ENCODE measurements around the gene RETREG1.

DNA sequence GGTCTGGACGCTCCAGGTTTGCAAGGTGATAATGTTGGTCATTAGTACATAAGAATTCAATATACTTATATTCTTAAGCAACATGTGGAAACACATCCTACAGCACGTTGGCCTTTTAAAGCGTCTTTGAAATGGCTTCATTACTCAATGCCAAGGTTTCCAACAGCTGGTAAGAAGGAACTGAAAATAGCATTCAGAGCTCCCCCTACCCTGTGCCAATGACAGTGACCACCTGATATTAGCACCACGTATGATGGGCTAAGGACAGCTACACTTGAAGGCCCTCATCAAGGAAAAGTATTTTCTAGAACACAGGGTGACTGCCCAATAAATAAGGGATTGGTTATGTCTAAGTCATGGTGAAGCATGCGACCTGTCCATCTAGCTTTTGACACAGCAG lies 161.1 kb downstream of the RETREG1 start:
- TF ChIP-seq, protein P1, sequence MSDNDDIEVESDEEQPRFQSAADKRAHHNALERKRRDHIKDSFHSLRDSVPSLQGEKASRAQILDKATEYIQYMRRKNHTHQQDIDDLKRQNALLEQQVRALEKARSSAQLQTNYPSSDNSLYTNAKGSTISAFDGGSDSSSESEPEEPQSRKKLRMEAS (IDR thresholded peaks at IDR 0.05; ENCODE audit: insufficient read depth, insufficient read length) = no peak
- no peak for TF ChIP-seq POLR2A (IDR thresholded peaks at IDR 0.05; ENCODE audit: low read depth, low read length)
- no peak for TF ChIP-seq GATA2 (IDR thresholded peaks at IDR 0.05; ENCODE audit: insufficient read depth, insufficient read length, low read depth, low read length)
- TF ChIP-seq, protein P2, sequence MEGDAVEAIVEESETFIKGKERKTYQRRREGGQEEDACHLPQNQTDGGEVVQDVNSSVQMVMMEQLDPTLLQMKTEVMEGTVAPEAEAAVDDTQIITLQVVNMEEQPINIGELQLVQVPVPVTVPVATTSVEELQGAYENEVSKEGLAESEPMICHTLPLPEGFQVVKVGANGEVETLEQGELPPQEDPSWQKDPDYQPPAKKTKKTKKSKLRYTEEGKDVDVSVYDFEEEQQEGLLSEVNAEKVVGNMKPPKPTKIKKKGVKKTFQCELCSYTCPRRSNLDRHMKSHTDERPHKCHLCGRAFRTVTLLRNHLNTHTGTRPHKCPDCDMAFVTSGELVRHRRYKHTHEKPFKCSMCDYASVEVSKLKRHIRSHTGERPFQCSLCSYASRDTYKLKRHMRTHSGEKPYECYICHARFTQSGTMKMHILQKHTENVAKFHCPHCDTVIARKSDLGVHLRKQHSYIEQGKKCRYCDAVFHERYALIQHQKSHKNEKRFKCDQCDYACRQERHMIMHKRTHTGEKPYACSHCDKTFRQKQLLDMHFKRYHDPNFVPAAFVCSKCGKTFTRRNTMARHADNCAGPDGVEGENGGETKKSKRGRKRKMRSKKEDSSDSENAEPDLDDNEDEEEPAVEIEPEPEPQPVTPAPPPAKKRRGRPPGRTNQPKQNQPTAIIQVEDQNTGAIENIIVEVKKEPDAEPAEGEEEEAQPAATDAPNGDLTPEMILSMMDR (IDR thresholded peaks at IDR 0.05; ENCODE audit: extremely low read depth in 1 of 2, insufficient read depth in 1 of 2, low read depth in 1 of 2, low read length in 2 of 2) = no peak
- TF ChIP-seq POLR2AphosphoS5 (IDR thresholded peaks at IDR 0.05; ENCODE audit: insufficient read depth, low read depth, low read length) = no peak
- no peak for TF ChIP-seq MYC (IDR thresholded peaks at IDR 0.05; ENCODE audit: low read depth, low read length)
- TF ChIP-seq EZH2 (IDR thresholded peaks at IDR 0.05; ENCODE audit: borderline replicate concordance, low read depth, low read length, severe bottlenecking) = no peak
